ENCODE data around the gene LRMDA.

Gene LRMDA

DNA sequence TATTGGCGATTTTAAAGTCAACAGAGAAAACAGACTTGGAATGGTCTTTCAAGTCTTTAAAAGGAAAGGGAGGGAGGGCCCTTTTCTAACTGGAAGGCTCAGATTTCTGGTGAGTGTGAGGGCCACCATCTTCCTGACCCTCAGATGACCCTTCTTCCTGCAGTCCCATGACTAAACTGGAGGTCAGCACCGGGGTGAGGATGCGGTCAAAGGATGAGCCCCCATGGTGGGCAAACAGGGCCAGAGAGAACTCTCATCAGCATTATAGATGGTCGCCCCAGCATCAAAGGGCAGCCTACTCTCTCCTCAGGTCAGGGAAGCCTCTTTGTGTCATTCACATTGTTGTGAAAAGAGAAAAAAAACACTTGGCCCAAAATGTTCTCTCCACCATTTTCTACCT lies 219.2 kb downstream of the LRMDA start:
- no peak overlapping the region for H3K4me2 ChIP-seq (ENCODE audit: low read length)
- no peak overlapping the region for H3K27ac ChIP-seq (ENCODE audit: low read length)
- TF ChIP-seq, protein P1, sequence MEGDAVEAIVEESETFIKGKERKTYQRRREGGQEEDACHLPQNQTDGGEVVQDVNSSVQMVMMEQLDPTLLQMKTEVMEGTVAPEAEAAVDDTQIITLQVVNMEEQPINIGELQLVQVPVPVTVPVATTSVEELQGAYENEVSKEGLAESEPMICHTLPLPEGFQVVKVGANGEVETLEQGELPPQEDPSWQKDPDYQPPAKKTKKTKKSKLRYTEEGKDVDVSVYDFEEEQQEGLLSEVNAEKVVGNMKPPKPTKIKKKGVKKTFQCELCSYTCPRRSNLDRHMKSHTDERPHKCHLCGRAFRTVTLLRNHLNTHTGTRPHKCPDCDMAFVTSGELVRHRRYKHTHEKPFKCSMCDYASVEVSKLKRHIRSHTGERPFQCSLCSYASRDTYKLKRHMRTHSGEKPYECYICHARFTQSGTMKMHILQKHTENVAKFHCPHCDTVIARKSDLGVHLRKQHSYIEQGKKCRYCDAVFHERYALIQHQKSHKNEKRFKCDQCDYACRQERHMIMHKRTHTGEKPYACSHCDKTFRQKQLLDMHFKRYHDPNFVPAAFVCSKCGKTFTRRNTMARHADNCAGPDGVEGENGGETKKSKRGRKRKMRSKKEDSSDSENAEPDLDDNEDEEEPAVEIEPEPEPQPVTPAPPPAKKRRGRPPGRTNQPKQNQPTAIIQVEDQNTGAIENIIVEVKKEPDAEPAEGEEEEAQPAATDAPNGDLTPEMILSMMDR (IDR thresholded peaks at IDR 0.05; ENCODE audit: low read depth, low read length) = no peak
- TF ChIP-seq EZH2phosphoT487 (IDR thresholded peaks at IDR 0.05; ENCODE audit: low read depth) = no peak
- H3K9ac ChIP-seq (ENCODE audit: low read length) = no peak overlapping the region
- no peaks in the 10 kb centered on the region for H4K20me1 ChIP-seq (ENCODE audit: insufficient read depth, low read length)
- H3K27me3 ChIP-seq (ENCODE audit: low read depth, low read length) = no peaks in the 10 kb centered on the region
- H2AFZ ChIP-seq (ENCODE audit: low read depth, low read length) = no peak overlapping the region
- no peaks in the 10 kb centered on the region for H3K36me3 ChIP-seq (replicated peaks; ENCODE audit: low read depth, low read length)
- no peaks in the 10 kb centered on the region for H3K4me1 ChIP-seq (ENCODE audit: low read length)
- H3K9me3 ChIP-seq (ENCODE audit: insufficient read depth, low read length) = no peaks in the 10 kb centered on the region
- no peaks in the 10 kb centered on the region for H3K79me2 ChIP-seq (ENCODE audit: low read length)
- no peak overlapping the region for H3K4me3 ChIP-seq (ENCODE audit: low read length)

DNA sequence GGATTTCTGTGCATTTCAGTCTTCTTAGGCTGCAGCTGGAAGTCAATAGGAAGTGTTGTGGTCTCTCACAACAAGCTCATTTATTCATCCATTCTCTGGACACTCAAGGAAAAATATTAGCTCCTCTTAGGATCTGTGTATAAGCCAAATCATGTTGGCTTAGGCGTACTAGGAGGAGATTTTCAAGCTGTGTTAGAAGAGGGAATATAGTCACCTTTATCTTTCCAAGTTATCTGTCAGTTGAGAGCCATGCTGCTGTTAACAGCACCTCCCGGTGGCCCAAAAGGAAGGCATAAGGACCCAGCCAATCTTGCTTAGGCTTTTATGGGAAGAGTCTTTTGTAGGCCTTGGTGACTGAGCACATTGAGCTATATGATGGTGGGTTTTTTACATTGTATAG lies 220.0 kb downstream of the LRMDA start:
- no peaks in the 10 kb centered on the region for H3K27me3 ChIP-seq (ENCODE audit: low read depth, low read length)
- no peak overlapping the region for H3K9ac ChIP-seq (ENCODE audit: low read length)
- H2AFZ ChIP-seq (ENCODE audit: low read depth, low read length) = no peak overlapping the region
- no peaks in the 10 kb centered on the region for H3K36me3 ChIP-seq (replicated peaks; ENCODE audit: low read depth, low read length)
- H3K4me2 ChIP-seq (ENCODE audit: low read length) = no peak overlapping the region
- H3K27ac ChIP-seq (ENCODE audit: low read length) = no peak overlapping the region
- no peaks in the 10 kb centered on the region for H3K4me1 ChIP-seq (ENCODE audit: low read length)
- H3K79me2 ChIP-seq (ENCODE audit: low read length) = no peaks in the 10 kb centered on the region
- TF ChIP-seq EZH2phosphoT487 (IDR thresholded peaks at IDR 0.05; ENCODE audit: low read depth) = no peak
- TF ChIP-seq, protein P1 (IDR thresholded peaks at IDR 0.05; ENCODE audit: low read depth, low read length) = no peak
- no peaks in the 10 kb centered on the region for H3K9me3 ChIP-seq (ENCODE audit: insufficient read depth, low read length)
- H4K20me1 ChIP-seq (ENCODE audit: insufficient read depth, low read length) = no peaks in the 10 kb centered on the region
- no peak overlapping the region for H3K4me3 ChIP-seq (ENCODE audit: low read length)

DNA sequence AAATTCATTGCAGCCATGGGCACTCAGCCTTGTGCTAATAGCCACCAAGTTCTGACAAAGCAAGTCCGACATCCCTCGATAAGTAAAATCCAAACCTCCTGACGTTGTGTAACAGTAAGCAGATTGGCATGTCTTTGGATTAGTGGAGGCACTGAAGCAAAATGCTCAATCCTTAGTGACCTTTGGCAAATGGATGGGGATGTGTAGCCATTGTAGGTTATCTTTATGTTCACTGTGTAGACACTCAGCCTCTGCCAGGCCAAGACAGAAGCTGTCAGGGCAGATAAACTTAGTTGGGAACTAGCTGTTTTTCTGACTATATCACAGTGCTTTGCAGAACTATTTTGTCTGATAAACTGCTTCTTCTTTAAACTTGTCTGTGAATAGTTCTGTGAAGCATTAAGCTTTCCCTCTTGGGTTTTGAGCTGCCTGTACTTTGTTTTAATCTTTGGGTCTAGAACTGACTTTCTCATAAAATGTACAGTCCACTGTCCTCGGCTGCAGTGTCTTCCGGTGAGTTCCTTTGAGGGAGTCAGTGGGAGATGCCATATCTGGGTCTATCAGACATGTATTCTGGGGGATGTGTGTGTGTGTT lies 220.8 kb downstream of the LRMDA start:
- Histone ChIP-seq H3K4me1 (ENCODE audit: low read length) (no peaks in the 10 kb centered on the region), H3K9me3 (ENCODE audit: insufficient read depth, low read length) (no peaks in the 10 kb centered on the region), H3K27me3 (ENCODE audit: low read depth, low read length) (no peaks in the 10 kb centered on the region), H3K79me2 (ENCODE audit: low read length) (no peaks in the 10 kb centered on the region), H3K27ac (ENCODE audit: low read length) (no peak overlapping the region), H2AFZ (ENCODE audit: low read depth, low read length) (no peak overlapping the region), H3K9ac (ENCODE audit: low read length) (no peak overlapping the region), H3K36me3 (replicated peaks; ENCODE audit: low read depth, low read length) (no peaks in the 10 kb centered on the region), H3K4me2 (ENCODE audit: low read length) (no peak overlapping the region), H4K20me1 (ENCODE audit: insufficient read depth, low read length) (no peaks in the 10 kb centered on the region), H3K4me3 (ENCODE audit: low read length) (no peak overlapping the region)
- no peak for TF ChIP-seq EZH2phosphoT487 (IDR thresholded peaks at IDR 0.05; ENCODE audit: low read depth)
- TF ChIP-seq, protein P1 (IDR thresholded peaks at IDR 0.05; ENCODE audit: low read depth, low read length) = no peak

DNA sequence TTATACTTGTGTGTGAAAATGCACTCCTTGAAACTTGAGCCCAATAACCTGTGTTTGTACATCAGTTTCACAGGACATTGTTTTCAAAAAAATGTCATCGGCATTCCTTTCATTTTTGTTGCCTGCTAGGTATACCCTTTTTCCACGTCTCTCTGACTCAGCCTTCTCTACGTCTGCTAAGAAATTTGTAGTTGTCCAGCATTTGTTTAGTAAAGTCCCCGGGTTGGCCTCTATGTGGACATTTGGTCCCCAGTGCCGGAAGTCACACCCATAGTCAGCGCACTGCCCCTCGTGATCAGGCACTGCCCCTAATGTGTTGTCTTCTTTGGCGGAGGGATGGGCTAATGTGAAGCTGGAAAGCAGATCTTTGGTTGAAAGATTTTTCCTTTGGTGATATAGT lies 222.3 kb downstream of the LRMDA start:
- no peak for TF ChIP-seq EZH2phosphoT487 (IDR thresholded peaks at IDR 0.05; ENCODE audit: low read depth)
- TF ChIP-seq, protein P1 (IDR thresholded peaks at IDR 0.05; ENCODE audit: low read depth, low read length) = no peak
- no peaks in the 10 kb centered on the region for H4K20me1 ChIP-seq (ENCODE audit: insufficient read depth, low read length)
- no peaks in the 10 kb centered on the region for H3K27me3 ChIP-seq (ENCODE audit: low read depth, low read length)
- H3K79me2 ChIP-seq (ENCODE audit: low read length) = no peaks in the 10 kb centered on the region
- no peaks in the 10 kb centered on the region for H3K36me3 ChIP-seq (replicated peaks; ENCODE audit: low read depth, low read length)
- no peak overlapping the region for H2AFZ ChIP-seq (ENCODE audit: low read depth, low read length)
- no peaks in the 10 kb centered on the region for H3K4me1 ChIP-seq (ENCODE audit: low read length)
- no peak overlapping the region for H3K4me3 ChIP-seq (ENCODE audit: low read length)
- no peak overlapping the region for H3K27ac ChIP-seq (ENCODE audit: low read length)
- H3K9me3 ChIP-seq (ENCODE audit: insufficient read depth, low read length) = no peaks in the 10 kb centered on the region
- no peak overlapping the region for H3K9ac ChIP-seq (ENCODE audit: low read length)
- no peak overlapping the region for H3K4me2 ChIP-seq (ENCODE audit: low read length)

Data from OCI-LY3 (cell line).